ENCODE results near the gene OR51B2. TPM values are rescaled to one million over a fixed set of nuclear protein-coding genes. Genes with fewer than 3 reads are reported as not detected.

OR51B2 gene
- total RNA-seq, 1 experiment from 2014 or later: not detected

- TF ChIP-seq CTCF (IDR thresholded peaks at IDR 0.05): no peak
- no peak for TF ChIP-seq REST (IDR thresholded peaks at IDR 0.05; ENCODE audit: insufficient read depth in 1 of 2, low read depth in 2 of 2, low read length in 1 of 2)
- no peak for TF ChIP-seq POLR2AphosphoS5 (IDR thresholded peaks at IDR 0.05; ENCODE audit: low read depth, low read length)
- no peak for TF ChIP-seq TCF7L2 (IDR thresholded peaks at IDR 0.05; ENCODE audit: low read depth, low read length)
- no peak for TF ChIP-seq SIN3A (IDR thresholded peaks at IDR 0.05; ENCODE audit: borderline replicate concordance, insufficient read depth, low read depth, low read length)
- ATAC-seq: no peak
- DNase-seq (ENCODE audit: low read depth, low spot score): no peak
- H3K36me3 ChIP-seq (ENCODE audit: control insufficient read depth, insufficient read depth, low read length): no peaks in the 10 kb centered on the region
- H3K27ac ChIP-seq (ENCODE audit: low read length): no peak overlapping the region
- intact Hi-C loops (cut with micrococcal nuclease; ENCODE audit: unreplicated experiment): no loop called here
- no peaks in the 10 kb centered on the region for H3K4me1 ChIP-seq (ENCODE audit: control insufficient read depth, insufficient read depth, low read length)
- ChIA-PET POLR2A (no interaction called here), CTCF (no interaction called here)
- H3K9me3 ChIP-seq (ENCODE audit: control insufficient read depth, insufficient read depth, low read depth, low read length): no peaks in the 10 kb centered on the region
- BruUV-seq (replicated peaks): no TSS peak
- in situ Hi-C loops (cut with HindIII; ENCODE audit: low pct_unique_long_range_greater_than_20kb, low sequenced_read_pairs): no loop called here
- no peaks in the 10 kb centered on the region for H3K27me3 ChIP-seq (ENCODE audit: control insufficient read depth, insufficient read depth, low read length)
- H3K4me3 ChIP-seq (ENCODE audit: low read depth in 2 of 2, low read length in 2 of 2): no peak overlapping the region
These were observed 49.7 kb downstream of the OR51B2 start for GRCh38 chr11:5274395-5274794.

Other genes with a start within 250 kb of the OR51B2 start
- gene OR52A5, start 185.9 kb downstream of the OR51B2 start, total RNA-seq (2021; ENCODE audit: unreplicated experiment): not detected
- not detected for gene OR52A1, start 169.5 kb downstream of the OR51B2 start, total RNA-seq (2021; ENCODE audit: unreplicated experiment)
- not detected for gene OR51V1, start 123.6 kb downstream of the OR51B2 start, total RNA-seq (2021; ENCODE audit: unreplicated experiment)
- gene HBB, start 97.2 kb downstream of the OR51B2 start, total RNA-seq (2021; ENCODE audit: unreplicated experiment): 0.72 TPM
- not detected for gene HBD, start 89.8 kb downstream of the OR51B2 start, total RNA-seq (2021; ENCODE audit: unreplicated experiment)
- gene HBG1, start 74.4 kb downstream of the OR51B2 start, total RNA-seq (2021; ENCODE audit: unreplicated experiment): 2.3 TPM
- 6.5 TPM for gene HBG2, start 69.5 kb downstream of the OR51B2 start, total RNA-seq (2021; ENCODE audit: unreplicated experiment)
- gene HBE1, start 54.4 kb downstream of the OR51B2 start, total RNA-seq (2021; ENCODE audit: unreplicated experiment): 3.2 TPM
- not detected for gene OR51B4, start 22.4 kb downstream of the OR51B2 start, total RNA-seq (2021; ENCODE audit: unreplicated experiment)
- gene OR51B5, start 19.2 kb upstream of the OR51B2 start, total RNA-seq (2021; ENCODE audit: unreplicated experiment): not detected
- gene OR51B6, start 27.2 kb upstream of the OR51B2 start, total RNA-seq (2021; ENCODE audit: unreplicated experiment): not detected
- not detected for gene OR51M1, start 59.5 kb upstream of the OR51B2 start, total RNA-seq (2021; ENCODE audit: unreplicated experiment)
- not detected for gene OR51Q1, start 97.8 kb upstream of the OR51B2 start, total RNA-seq (2021; ENCODE audit: unreplicated experiment)
- not detected for gene OR51I1, start 117.2 kb upstream of the OR51B2 start, total RNA-seq (2021; ENCODE audit: unreplicated experiment)
- not detected for gene OR51I2, start 125.0 kb upstream of the OR51B2 start, total RNA-seq (2021; ENCODE audit: unreplicated experiment)
- gene OR52D1, start 164.4 kb upstream of the OR51B2 start, total RNA-seq (2021; ENCODE audit: unreplicated experiment): not detected
- not detected for gene UBQLN3, start 185.7 kb upstream of the OR51B2 start, total RNA-seq (2021; ENCODE audit: unreplicated experiment)
- 0.72 TPM for gene UBQLNL, start 192.4 kb upstream of the OR51B2 start, total RNA-seq (2021; ENCODE audit: unreplicated experiment)
- gene OR52H1, start 224.2 kb upstream of the OR51B2 start, total RNA-seq (2021; ENCODE audit: unreplicated experiment): 0.15 TPM

Measured in Panc1 (cell line).